Activated T-cell treated with anti-CD3 and anti-CD28 coated beads, Interleukin-2, amount 50 U/mL, for 4 hours (primary cell): ENCODE results near the gene INPP4A. TPM values are rescaled to one million over a fixed set of nuclear protein-coding genes. Genes with fewer than 3 reads are reported as not detected.

Experiments used
- ATAC-seq, 2 donors: fragments of 200-7000 bp; cut with Tn5 transposase; one replicate each; pipeline ENCODE4 v1.10.0; 2021
- DNase-seq: peaks from one replicate; pipeline ENCODE4 v3.0.0-alpha.2; 2020
- H3K27me3 Mint-ChIP-seq: one replicate; pipeline ENCODE4 v1.8.0; 2021; ENCODE audit warnings: low read depth, mixed read lengths
- H3K36me3 Mint-ChIP-seq: one replicate; pipeline ENCODE4 v1.8.0; 2022; ENCODE audit warnings: mixed read lengths; ENCODE audit not compliant: insufficient read depth
- H3K4me1 Mint-ChIP-seq: one replicate; pipeline ENCODE4 v1.8.0; 2021; ENCODE audit warnings: low read depth, mixed read lengths
- H3K4me3 Mint-ChIP-seq: one replicate; pipeline ENCODE4 v1.8.0; 2021; ENCODE audit warnings: mild to moderate bottlenecking, moderate library complexity, mixed read lengths
- H3K9me3 Mint-ChIP-seq: one replicate; pipeline ENCODE4 v1.8.0; 2021; ENCODE audit warnings: mixed read lengths
- total RNA-seq, 3 donors: library from RNA; stranded (reverse); gene quantifications; one replicate each; pipeline ENCODE4 v1.2.1, GENCODE V29; 2021

The INPP4A gene
- total RNA-seq, 3 donors from 2014 or later, result 17.3 to 24.0 (median 17.3) TPM

DNA sequence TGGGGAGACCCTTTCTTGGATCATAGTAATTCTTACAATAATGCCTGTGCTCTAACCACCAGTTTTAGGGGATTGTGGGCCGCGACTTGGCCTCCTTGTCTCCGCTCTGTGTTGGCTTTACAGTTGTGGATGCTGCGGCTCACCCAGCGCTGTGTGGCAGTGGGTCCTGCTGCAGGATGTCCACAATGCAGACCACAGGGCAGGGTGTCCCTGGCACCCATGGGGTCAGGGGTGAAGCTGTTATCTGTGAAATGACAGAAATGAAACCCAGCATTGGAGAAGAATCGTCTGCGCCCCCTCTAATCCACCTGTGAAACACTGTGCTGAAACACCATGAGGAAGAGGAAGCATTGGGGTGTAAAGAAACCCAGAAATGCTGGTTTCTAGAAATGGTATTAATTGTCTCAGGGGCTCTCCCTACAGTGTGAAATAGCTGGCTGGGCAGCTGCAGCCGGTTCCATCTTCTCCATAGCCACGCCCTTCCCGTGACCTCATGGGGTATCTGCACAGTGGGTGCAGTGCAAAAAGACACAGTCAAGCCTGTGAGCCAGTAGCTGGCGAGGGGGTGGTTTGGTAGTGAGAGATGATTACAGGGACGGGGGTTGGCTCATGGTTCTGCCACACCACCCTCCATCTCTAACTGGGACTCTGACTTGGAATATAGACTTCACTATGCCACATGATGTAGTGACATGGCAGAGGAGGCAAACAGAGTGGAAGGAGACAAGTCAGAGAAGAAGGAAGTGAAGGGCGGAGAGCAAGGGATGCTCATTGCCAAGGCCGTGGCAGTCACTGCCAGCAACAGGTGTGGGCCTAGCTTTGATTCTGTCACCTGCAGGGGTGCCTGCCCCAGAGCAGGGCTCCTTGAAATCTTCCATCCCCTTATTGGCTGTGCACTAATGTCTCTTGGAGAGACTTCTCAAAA, 16.2 kb downstream of the INPP4A start:
- Mint-ChIP-seq H3K9me3 (no peaks in the 10 kb centered on the region), H3K36me3 (peaks cover 11% of the 10 kb centered on the region), H3K4me3 (no peak overlapping the region), H3K27me3 (no peaks in the 10 kb centered on the region), H3K4me1 (peaks cover 90% of the 10 kb centered on the region)
- DNase-seq (peak; percentile 49), ATAC-seq (peak; percentile 71 to 76)

DNA sequence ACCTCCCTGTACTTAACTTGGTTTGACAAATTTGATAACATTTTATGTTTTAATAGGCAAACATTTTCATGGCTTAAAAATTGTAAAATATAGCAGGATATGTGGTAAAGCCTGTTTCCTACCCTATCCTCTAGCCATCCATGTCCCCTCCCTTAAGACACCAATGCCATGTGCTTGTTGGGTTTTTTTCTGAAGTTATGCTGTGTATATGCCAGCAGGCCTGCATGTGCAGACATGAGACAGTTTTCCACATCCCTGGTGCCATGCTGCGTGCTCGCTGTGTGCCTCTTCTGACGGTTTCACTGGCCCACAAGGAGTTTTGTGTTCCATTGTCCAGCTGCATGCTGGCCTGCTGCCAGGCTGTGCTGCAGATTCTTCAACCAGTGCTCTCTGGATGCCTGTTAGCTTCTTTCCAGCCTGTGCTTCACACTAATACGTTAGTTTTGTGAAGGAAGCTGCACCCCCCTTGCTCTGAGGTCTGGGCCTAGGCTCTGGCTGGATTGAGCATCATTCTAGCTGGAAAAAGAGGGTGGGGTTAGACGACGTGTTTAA, 16.9 kb downstream of the INPP4A start:
- peaks cover 8% of the 10 kb centered on the region for H3K36me3 Mint-ChIP-seq

DNA sequence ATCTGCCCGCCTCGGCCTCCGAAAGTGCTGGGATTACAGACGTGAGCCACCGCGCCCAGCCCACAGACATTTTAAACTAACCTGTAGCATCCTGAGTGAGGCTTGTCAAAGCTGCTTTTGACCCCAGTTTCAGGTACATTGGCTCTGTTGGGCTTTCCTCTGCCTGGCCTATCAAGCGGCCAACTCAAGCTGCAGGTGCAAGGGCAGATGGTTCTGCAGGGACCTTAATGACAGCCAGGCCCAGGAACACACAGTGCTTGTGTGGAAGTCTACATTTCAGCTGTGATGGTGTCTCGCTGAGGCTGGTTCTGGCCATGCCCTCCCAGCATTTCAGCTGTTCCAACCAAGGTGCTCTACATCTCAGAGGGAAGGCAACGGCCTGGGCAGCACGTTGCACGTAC, 18.4 kb downstream of the INPP4A start:
- ATAC-seq (no peak), DNase-seq (no peak)
- Mint-ChIP-seq H3K4me1 (peaks cover 93% of the 10 kb centered on the region), H3K27me3 (no peaks in the 10 kb centered on the region), H3K9me3 (no peaks in the 10 kb centered on the region), H3K36me3 (peaks cover 9% of the 10 kb centered on the region), H3K4me3 (peak overlapping the region; percentile 61)

More for the DNA sequence above, 16.9 kb downstream of the INPP4A start:
- Mint-ChIP-seq H3K4me3 (no peak overlapping the region), H3K9me3 (no peaks in the 10 kb centered on the region), H3K4me1 (peaks cover 92% of the 10 kb centered on the region), H3K27me3 (no peaks in the 10 kb centered on the region)
- no peak for DNase-seq
- ATAC-seq, result no peak

DNA sequence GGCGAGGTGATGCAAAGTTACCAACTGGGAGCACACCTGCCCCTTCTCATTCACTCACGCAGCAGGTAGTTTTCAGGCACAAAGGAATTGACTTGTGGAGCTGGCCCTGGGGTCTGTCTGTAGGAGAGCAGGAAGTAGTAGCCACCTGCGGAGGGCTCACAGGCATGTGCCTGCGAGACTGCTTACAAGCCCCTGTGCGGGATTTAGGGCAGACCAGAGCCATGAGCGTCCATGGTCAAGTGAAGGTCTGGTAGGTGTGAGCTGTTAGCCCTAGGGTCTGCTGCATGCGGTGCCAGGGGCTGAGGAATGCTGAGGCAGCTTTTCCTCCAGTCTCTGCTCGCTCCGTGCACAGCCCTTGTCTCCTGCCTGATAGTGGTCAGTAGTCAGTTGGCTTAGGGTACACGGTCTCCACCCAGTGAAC, 18.9 kb downstream of the INPP4A start:
- peaks cover 93% of the 10 kb centered on the region for H3K4me1 Mint-ChIP-seq
- DNase-seq (no peak), ATAC-seq (no peak)
- no peaks in the 10 kb centered on the region for H3K9me3 Mint-ChIP-seq
- H3K27me3 Mint-ChIP-seq, result no peaks in the 10 kb centered on the region
- peaks cover 6% of the 10 kb centered on the region for H3K36me3 Mint-ChIP-seq
- H3K4me3 Mint-ChIP-seq, result peak overlapping the region; percentile 61

DNA sequence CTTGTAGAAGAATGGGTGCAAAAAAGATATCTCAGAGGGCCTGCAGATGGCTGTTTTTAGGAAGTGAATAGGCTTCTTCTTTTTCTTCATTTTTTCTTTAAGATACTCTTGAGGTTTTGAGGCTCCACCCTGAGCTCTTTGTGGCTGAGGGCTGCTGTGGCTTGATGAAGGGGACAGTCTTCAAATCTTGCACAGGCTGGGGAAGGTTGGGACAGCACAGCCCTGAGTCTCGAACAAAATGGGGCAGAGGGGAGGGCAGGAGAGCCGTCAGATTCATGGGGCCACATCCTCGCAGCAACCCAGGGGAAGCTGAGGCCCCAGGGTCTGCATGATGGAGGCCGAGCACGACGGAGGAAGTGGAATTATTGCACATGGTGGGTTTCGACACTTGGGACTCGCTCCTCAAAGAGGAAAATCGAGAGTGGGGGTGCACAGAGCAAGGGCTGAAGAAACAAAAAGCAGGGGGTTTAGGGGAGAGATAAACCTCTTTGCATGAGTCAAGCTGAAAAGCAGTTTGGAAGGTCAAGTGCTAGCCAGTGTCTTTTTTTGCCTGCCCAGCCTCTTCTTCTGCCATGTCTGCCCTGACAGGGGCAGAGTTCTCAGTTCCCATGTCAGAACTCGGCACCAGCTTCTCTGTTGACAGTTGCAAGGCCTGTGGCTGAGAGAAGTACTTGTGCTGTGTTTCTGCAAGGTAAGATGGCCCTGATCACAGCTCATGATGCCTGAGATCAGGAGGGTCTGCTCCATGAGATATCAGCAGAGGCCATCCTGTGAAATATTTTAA, 19.5 kb downstream of the INPP4A start:
- peak overlapping the region; percentile 61 for H3K4me3 Mint-ChIP-seq
- no peaks in the 10 kb centered on the region for H3K9me3 Mint-ChIP-seq
- peaks cover 93% of the 10 kb centered on the region for H3K4me1 Mint-ChIP-seq
- DNase-seq (no peak), ATAC-seq (peak; percentile 3 to 6)
- peaks cover 4% of the 10 kb centered on the region for H3K36me3 Mint-ChIP-seq
- no peaks in the 10 kb centered on the region for H3K27me3 Mint-ChIP-seq

DNA sequence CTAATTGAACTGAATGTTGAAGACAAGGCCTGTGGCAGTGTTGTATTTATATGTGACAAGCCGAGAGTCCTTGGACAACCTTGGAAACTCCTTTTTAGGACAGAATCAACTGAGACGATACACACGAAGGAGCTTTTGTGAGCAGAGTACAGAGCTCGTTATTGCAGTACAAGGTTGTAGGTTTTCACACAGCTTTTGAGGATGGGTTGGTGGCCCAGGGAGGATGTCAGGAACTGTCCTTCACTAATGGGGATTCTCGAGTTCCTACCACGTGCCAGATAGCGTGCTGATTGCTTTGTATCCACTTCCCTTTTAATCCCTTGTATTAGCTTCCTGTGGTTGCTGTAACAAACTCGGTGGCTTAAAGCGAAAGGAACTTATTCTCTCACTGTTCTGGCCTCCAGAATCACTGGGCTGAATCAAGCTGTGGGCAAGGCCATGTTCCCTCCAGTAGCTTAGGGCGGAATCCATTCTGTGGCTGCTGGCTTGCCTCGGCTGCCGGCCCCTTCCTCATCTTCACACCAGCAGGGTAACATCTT, 20.2 kb downstream of the INPP4A start:
- H3K4me1 Mint-ChIP-seq, result peaks cover 91% of the 10 kb centered on the region
- no peak for DNase-seq

DNA sequence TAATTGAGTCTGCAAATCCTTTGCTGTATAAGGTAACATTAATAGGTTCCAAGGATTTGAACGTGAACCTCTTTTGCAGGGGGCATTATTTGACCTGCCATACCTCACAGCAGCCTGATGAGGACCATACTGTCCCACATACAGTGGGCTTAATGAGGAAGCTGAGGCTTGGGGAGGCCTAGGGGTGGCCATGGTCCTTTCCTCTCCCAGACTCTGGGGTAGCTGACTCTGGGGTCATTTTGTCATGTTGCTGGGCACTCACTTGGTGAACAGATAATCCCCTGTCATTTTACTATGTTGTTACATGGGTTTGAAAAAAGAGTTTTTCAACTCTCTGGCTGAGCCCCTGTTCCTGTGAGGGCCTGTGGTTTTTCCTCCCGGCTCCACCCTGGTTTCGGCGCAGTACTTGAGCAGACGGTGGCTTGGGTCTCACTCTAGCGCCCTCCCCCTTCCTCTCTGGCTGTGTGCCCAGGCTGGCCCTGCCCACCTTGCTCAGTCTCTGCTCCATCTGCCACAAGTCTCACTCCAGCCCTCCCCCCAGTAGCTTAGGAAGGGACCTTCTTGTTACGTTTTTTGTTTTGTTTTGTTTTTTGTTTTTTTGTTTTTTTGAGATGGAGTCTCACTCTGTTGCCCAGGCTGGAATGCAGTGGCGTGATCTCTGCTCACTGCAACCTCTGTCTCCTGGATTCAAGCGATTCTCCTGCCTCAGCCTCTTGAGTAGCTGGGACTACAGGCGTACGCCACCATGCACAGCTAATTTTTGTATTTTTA, 21.0 kb downstream of the INPP4A start:
- Mint-ChIP-seq H3K4me3 (peak overlapping the region; percentile 61), H3K27me3 (no peaks in the 10 kb centered on the region), H3K36me3 (peaks cover 6% of the 10 kb centered on the region), H3K4me1 (peaks cover 90% of the 10 kb centered on the region), H3K9me3 (no peaks in the 10 kb centered on the region)
- ATAC-seq (peak; percentile 10 to 12), DNase-seq (peak; percentile 61)

More for the DNA sequence above, 20.2 kb downstream of the INPP4A start:
- no peaks in the 10 kb centered on the region for H3K9me3 Mint-ChIP-seq
- H3K4me3 Mint-ChIP-seq, result peak overlapping the region; percentile 61
- no peaks in the 10 kb centered on the region for H3K27me3 Mint-ChIP-seq
- peak; percentile 32 to 39 for ATAC-seq
- peaks cover 4% of the 10 kb centered on the region for H3K36me3 Mint-ChIP-seq

DNA sequence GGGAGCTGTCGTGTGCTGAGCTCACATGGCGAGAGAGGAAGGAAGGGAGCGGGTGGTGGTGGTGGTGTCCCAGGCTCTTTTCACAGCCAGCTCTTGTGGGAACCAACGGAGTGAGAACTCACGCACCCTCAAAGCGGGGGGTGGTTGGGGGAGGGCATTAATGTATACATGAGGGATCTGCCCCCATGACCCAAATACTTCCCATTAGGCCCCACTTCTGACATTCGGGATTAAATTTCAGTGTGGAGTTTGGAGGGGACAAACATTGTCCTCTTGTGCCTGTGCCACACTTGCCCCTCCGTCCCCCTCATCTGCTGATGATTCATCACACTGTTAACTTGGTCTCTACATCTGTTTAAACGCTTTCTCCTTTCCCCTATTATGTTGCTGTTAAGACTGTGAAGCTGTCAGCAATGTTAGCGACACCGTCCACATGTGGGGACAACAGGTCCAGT, 22.5 kb downstream of the INPP4A start:
- ATAC-seq (no peak), DNase-seq (no peak)
- peaks cover 6% of the 10 kb centered on the region for H3K36me3 Mint-ChIP-seq

DNA sequence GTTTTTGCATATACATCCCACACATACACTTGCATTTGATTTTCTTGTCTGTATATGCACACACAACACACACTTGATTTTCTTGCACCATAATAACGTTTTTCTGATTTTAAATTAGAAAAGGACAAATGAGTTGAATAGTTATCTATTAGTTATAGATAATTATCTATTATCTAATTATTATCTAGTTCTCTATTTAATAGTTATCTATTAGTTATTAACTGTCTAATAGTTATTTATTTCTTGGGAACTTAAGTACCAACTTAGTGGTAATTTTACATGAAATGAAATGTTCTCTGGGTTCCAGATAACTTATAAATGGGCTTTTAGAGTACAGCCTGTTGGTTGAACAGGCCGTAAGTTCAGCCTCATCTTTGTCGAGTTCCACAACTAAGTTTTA, 23.0 kb downstream of the INPP4A start:
- peaks cover 6% of the 10 kb centered on the region for H3K36me3 Mint-ChIP-seq
- ATAC-seq (no peak), DNase-seq (no peak)

More for the DNA sequence above, 22.5 kb downstream of the INPP4A start:
- Mint-ChIP-seq H3K4me1 (peaks cover 90% of the 10 kb centered on the region), H3K27me3 (no peaks in the 10 kb centered on the region), H3K4me3 (peak overlapping the region; percentile 39), H3K9me3 (no peaks in the 10 kb centered on the region)

DNA sequence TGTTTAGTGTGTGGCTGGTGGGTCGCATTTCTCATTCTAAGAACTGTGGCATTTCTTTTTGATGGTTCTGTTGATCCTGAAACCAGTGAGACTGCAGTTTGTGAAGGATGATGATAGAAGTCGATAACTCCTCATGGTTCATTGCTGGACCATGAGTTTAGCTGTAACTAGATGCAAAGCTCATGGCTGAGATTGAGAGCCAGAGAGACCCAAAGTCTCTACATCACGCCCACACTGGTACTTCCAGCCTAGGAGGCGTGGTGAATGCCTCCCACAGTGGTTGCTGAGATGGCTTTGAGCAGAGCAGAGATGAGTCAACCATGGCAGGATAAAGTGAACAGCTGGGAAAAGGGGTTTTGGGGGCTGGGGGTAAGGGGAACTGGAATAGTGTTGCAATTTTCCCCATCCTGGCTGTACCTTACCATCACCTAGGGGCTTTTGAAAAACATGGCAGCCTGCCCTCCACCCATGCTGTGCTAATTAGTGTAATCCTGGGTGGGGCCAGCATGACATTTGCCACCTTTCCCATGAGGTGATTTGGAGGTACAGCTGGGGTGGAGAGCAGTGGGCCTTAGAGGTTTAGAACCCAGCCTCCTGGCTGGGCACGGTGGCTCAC, 24.1 kb downstream of the INPP4A start:
- Mint-ChIP-seq H3K36me3 (peaks cover 6% of the 10 kb centered on the region), H3K4me3 (no peak overlapping the region), H3K9me3 (no peaks in the 10 kb centered on the region), H3K27me3 (no peaks in the 10 kb centered on the region), H3K4me1 (peaks cover 96% of the 10 kb centered on the region)
- ATAC-seq, result peak; percentile 50
- peak; percentile 40 for DNase-seq

More for the DNA sequence above, 23.0 kb downstream of the INPP4A start:
- Mint-ChIP-seq H3K27me3 (no peaks in the 10 kb centered on the region), H3K4me3 (no peak overlapping the region), H3K4me1 (peaks cover 95% of the 10 kb centered on the region), H3K9me3 (no peaks in the 10 kb centered on the region)

DNA sequence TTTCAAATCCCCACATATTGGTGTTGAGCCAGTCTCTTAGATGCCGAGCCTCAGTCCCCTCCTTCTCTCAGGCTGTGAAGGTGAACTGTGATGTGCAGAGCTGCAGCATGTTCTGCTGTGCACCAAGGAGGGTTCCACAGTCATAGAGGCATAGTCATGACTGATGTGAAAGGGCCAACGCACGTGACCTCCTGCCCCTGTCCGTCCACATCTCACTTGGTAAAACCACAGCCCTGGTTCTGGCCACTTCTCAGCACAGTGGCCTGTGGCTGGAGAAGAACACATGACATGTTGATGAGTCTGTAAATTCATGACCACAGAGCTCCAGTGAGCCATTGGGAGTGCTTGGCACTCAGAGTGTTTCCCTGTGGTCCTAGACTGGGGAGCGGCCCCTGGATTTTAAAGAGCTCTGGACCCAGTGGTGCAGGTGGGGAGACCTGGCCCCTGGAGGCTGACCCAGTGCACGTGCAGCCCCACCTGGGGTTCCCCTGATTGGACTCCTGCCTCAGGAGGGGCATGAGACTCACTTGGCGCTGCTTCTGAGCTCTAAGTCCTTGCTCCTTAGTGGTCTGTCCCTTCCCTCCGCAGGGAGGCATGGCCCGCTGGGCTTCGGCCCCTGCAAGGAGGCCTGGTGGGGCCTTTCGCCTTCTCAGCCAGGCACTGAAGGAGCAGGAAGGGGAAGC, 25.3 kb downstream of the INPP4A start:
- ATAC-seq (no peak), DNase-seq (no peak)
- H3K36me3 Mint-ChIP-seq, result peaks cover 6% of the 10 kb centered on the region
- no peaks in the 10 kb centered on the region for H3K9me3 Mint-ChIP-seq
- H3K4me1 Mint-ChIP-seq, result peaks cover 95% of the 10 kb centered on the region
- H3K4me3 Mint-ChIP-seq, result no peak overlapping the region
- H3K27me3 Mint-ChIP-seq, result no peaks in the 10 kb centered on the region

DNA sequence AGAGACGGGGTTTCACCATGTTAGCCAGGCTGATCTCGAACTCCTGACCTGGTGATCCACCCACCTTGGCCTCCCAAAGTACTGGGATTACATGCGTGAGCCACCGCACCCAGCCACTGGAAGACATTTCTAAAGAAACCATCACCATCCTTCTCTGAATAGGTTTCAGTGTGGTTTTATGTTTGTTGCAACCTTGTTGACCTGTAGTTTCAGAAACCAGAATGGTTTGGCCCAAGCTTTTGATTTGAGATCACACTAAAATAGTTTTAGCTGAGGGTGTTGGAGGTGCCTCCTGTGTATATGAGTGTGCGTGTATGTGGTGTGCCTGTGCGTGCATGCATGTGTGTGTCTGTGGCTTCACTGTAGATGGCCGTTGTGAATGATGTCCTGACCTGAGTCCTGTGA, 26.2 kb downstream of the INPP4A start:
- Mint-ChIP-seq H3K9me3 (no peaks in the 10 kb centered on the region), H3K4me1 (peaks cover 95% of the 10 kb centered on the region), H3K27me3 (no peaks in the 10 kb centered on the region), H3K36me3 (peaks cover 6% of the 10 kb centered on the region), H3K4me3 (no peak overlapping the region)
- ATAC-seq (peak in 1 of 2 donors; percentile 23), DNase-seq (no peak)
